HG02678 (cell line): ENCODE data around the gene EPG5.
"Not testable (repeated sequence)": the region's sequence is repeated elsewhere in the genome, so short reads cannot be mapped to it uniquely, and the experiment has no call there.

Experiments
- ATAC-seq: cut with Tn5 transposase; IDR thresholded peaks from one replicate; pipeline ENCODE4 v1.9.1; 2021; ENCODE audit warnings: mild to moderate bottlenecking, moderate library complexity; ENCODE audit not compliant: unreplicated experiment

EPG5 gene

GRCh38 chr18:45980229-45980628 lies 13.1 kb upstream of the EPG5 start:
- ATAC-seq, result no peak

DNA sequence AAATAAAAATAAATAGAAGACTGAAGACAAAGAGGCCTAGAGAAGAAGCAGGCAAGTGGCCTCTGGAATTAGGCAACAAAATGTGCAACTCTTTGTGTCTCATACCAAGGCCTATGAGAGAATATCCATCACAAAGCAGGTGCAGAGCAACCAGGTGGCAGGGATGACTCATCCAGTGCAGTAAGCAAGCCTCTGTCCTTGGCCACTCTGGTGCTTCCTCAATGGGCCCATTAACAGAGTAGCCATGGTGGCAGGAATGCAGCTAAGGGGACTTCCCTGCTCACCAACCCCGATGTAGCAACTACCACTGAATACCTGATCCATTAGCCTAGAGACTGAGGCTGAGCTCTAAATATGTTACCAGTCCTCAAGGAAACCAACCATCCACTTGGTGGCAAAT lies 11.0 kb upstream of the EPG5 start:
- ATAC-seq, result no peak

DNA sequence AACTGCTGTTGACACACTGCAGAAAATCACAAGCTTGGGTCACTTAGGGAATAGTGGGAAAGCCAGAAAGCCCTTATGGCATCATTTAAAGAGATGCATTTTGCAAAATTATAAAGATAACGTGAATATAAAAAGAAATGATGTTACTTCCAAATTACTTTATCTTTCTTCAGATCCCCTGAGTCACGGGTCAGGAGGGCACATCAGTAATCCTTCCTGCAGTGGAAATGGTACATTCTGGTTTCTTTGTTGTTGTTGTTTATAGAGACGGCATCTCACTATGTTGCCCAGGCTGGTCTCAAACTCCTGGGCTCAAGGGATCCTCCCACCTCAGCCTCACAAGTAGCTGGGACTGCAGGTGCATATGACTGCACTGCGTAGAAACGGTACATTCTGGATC lies 9.8 kb upstream of the EPG5 start:
- ATAC-seq, result no peak

DNA sequence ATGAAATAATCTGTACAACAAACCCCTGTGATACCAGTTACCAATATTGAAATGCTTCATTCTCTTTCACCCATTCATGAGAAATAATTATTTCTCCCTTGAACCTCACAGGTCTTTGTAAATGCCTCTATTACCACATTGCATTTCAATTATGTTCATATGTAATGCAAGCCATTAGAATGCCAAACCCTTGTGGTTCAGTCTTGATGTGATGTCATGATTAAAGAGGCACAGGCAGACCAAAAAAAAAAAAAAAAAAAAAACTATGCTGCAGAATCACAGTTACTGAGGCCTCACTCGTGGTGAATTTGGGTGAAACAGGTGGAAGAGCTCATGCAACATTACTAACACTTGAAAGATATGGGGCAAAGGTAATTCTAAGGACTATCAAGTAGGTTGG lies 9.4 kb upstream of the EPG5 start:
- no peak for ATAC-seq

DNA sequence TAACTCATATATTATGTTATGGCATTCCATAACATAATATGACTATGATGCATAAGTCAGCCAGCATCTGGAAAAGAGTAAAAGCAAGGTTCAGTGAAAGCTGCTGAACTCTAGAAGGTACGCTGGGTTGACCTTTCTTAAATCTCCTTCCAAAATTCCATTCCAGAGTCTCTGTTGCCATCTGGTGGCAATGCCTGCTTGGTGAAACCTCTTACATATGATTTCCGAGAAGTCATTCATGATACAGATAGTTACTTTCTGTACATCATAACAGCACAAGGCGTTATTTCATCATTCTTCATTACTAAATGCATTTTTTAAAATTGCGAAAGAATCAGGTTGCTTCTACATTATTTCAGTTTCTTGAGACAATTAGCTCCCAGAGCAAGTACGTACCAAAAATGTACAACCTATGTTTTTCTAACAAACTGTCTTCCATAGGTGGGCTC lies 7.0 kb upstream of the EPG5 start:
- ATAC-seq, result no peak

DNA sequence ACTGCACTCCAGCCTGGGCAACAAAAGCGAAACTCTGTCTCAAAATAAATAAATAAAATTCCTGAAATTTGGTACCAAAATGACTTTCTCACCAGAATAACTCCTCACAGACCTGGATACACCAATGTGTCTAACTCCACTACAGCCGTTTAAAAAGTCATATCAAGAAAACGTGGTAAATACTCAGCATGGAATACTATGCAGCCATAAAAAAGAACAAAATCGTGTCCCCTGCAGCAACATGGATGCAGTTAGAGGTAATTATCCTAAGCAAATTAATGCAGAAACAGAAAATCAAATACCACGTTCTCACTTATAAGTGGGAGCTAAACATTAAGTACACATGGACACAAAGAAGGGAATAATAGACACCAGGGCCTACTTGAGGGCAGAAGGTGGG lies 2.2 kb downstream of the EPG5 start:
- ATAC-seq, result not testable (repeated sequence)

DNA sequence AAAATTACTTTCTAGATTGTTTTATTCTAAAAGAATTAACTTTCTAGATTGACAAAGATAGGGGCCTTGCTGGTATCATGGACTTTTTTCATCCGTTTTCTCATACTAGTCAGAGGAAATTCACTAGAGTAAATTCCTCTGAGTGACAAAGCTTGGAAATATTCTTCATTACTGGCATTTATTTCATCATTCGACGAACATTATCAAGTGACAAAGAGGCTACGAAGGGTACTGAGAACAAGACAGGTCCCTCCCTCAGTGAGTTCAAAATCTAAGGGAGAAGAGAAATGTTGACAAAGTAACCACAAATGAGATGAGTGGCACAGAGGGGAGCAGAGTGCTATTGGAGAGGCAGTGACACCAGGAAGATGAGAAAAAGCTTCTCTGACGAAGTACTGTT lies 4.3 kb downstream of the EPG5 start:
- no peak for ATAC-seq

DNA sequence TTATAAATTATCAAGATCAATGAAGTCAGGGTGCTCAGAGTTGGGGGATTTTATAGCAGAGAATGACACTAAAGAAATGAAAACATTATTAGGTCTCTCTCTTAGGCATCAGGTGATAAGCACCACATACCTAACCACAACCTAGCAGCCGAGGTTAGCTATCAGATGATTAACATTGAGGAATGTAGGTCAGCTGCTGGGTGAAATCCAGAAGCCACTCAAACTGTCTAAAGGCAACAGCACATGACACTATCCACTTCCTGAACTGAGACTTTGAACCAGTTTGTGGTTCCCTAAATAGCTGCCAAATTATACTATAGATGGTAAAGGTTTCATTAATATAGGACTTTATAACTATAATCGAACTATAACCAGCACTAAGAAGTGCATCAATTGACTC lies 4.7 kb downstream of the EPG5 start:
- ATAC-seq, result no peak

GRCh38 chr18:45959484-45959883 lies 7.6 kb downstream of the EPG5 start:
- ATAC-seq, result not testable (repeated sequence)

GRCh38 chr18:45958730-45959129 lies 8.4 kb downstream of the EPG5 start:
- ATAC-seq, result no peak

GRCh38 chr18:45958027-45958426 lies 9.1 kb downstream of the EPG5 start:
- ATAC-seq, result no peak

DNA sequence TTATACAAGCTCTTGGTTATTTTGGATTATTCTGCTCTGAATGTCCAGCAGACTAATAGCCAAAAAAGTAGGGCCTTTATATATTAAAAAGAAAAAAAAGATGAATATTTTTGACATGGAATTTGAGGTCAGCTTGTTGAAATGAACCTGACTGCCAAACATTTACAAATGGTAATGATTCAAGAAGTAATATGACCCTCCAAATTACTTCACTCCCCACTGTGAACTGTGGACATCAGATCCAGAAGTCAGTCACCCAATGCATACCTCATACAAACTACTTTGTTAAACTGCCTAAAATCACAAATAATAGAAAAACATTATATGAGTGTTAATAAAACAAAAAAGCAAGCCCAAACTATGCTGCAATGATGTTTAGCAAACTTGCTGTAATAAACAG lies 10.0 kb downstream of the EPG5 start:
- no peak for ATAC-seq

DNA sequence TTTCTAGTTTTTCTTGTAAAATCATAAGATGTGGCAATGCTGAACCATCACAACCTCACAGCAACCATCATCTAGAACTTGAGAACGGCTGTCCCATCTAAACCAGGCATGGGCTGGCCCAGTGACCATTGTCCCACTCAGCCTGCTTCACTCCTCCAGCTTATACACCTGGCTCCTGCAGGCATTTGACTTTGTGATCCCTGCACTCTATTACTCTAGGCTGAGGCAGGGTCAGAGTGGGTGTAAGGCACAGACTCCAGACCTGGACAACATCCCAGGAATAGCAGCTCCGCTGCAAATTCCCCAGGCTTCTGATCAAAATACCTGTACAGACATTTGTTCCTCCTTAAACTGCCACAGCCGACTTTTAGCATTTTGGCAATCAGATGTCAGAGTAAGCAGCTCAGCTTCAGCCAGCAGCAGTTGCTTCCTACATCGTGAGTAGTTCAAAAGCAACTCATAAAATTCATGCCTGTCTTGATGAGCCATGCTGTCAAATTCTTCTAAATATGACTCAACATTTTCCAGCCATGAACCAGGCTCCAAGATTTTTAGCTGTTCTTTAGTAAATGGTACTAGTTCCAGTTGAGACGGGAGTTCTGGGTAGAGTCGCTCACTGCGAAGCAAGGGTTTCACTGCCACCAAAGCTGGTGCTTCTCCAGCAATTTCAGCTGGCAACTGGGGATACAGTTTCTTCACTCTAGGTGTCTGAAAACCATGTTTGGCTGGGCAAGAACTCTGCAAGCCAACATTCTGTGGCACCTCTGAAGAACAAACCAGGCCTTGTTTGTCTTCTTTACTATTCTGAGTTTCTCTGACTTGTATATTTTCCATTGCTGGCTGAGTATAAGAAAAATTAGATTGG lies 12.8 kb downstream of the EPG5 start:
- no peak for ATAC-seq

DNA sequence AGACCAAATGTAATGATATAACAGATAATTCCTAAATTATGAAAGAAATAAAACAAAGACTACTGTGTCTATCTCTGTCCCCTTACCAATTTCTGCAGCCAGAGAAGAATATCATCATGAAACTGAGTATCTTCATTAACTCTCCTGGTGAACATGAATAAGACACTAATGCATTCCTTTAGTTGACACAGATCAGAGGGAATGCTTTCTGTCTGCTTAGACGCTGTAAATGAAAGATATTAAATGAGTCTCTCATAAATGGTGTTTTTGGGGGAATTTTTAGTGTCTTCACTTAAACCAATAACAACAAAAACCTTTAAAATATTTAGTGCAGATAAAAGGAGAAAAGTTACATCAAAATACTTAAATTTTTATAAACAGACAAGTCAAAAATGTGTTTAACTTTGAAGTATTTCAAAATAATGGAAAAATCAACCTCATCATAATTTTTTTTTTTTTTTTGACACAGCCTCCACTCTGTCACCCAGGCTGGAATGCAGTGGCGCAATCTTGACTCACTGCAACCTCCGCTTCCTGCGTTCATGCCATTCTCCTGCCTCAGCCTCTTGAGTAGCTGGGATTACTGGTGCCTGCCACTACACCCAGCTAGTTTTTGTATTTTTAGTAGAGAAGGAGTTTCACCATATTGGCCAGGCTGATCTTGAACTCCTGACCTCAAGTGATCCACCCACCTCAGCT lies 16.0 kb downstream of the EPG5 start:
- ATAC-seq, result no peak

DNA sequence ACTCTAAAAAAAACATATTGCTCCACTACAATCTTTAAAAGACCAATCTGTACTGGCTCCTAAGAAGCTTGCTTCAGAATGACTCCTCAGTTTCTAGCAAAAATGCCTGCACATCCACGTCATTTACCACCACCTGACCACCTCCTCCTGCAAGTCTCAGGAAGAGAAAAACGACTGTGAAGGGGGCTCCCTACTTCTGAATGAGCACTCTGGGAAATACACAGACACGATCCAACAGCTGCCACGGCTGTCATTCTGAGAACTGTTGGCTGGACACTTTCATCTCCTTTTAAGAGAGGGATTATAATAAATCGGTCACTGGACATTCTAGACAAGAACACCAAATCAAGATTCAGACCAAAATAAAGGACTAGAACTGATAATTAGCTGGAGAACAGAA lies 21.5 kb downstream of the EPG5 start:
- no peak for ATAC-seq

- no peak for ATAC-seq
Measured at GRCh38 chr18:45940724-45941123, 26.4 kb downstream of the EPG5 start.

- ATAC-seq, result no peak
Measured at GRCh38 chr18:45939236-45939635, 27.9 kb downstream of the EPG5 start.

GRCh38 chr18:45938488-45938935 lies 28.6 kb downstream of the EPG5 start:
- ATAC-seq, result no peak

DNA sequence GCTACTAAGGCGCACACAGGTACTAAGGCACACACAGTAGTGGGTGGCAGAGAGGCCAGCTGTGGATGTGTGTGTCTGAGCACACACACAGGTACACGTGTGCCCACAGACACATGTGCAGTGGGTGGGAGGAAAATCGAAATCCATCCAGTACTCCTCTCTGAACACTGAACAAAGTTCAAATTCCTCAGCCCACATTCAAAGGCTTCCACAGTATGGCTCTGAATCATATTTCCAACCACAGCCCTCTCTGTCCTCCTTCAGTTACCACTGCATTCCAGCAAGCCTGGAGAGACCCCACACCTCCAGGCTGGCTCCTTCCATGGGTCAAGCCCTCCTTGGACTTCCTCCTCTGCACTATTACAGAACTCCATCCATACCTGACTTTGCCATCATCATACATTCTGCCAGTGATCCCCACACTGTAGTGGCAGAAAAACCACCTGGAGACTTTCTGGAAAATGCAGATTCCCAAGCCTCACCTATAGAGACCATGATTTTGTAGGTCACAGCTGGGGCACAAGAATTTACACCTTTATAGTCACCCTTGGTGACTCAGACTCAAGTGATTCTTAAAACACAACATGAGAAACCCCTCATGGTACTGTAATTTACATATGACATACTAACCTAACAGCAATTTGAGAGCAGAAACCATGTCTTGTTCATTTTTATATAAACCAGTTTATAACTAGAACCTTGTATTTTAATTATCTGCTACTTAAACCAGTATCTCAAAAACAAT lies 31.4 kb downstream of the EPG5 start:
- no peak for ATAC-seq

- no peak for ATAC-seq
Measured at GRCh38 chr18:45932708-45933107, 34.4 kb downstream of the EPG5 start.

- ATAC-seq, result no peak
Measured at GRCh38 chr18:45930963-45931362, 36.2 kb downstream of the EPG5 start.

DNA sequence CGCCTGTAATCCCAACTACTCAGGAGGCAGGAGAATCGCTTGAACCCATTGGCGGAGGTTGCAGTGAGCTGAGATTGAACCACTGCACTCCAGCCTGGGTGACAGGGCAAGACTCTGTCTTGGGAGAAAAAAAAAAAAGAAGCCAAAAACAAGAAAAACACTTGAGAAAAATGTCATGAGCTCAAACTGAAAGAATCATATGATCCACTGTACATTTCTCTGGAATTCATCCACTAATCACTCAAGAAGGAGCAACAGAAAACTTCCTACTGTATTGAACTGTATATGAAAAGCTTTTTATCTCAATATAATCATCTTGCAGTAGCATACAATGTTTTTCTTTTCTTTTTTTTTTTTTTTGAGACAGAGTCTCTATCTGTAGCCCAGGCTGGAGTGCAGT lies 40.4 kb downstream of the EPG5 start:
- ATAC-seq, result no peak
